Erythroblast (primary cell): ENCODE measurements around the gene SF3B4.

ENCODE experiments used
- GATA1 ChIP-seq: IDR thresholded peaks from 2 replicates; pipeline ENCODE4 v1.6.1; 2011; ENCODE audit warnings: low read depth, mild to moderate bottlenecking, control low read depth, low read length, moderate library complexity
- POLR2A ChIP-seq: IDR thresholded peaks from 2 replicates; pipeline ENCODE4 v1.6.1; 2011; ENCODE audit warnings: mild to moderate bottlenecking, low read length

DNA sequence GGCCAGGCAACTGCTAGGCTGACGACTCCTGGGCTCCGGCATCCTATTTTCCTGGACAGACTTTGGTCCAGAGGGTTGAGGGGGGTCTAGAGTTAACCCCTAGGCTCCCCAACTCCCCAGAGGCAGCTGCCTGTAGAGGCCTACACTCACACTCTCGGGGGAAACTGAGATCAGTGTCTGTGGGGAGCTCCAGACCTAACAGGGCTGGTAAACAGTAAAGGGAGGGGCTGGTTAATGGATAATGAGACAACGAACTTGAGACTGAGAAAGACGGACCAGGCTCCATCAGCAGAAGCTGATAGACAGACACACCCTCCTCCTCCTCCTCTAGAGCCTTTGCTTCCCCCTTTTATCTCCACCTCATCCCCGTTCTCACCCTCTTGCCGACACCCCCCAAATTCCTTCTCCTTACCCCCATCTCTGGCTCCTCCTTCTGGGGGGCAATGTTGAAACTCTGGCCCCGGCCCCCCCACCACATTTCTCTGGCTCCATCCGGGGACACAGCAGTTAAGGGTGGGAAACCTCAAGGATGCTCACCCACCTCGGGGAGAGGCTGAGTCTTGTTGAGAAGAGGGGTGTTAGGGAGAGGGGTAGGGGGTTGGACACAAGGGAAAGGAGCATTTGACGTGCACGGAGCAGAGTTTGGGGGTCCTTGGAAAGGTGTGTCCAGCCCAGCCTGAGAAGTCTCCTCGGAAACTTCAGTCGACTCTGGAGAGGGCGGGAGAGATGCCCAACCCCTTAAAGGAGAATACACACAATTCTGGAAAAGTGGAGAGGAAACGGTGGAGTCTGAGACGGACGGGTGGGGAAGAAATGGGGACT, 8.8 kb upstream of the SF3B4 start, which contains the start of gene MTMR11:
- TF ChIP-seq POLR2A (no peak), GATA1 (no peak)
